COLO829 (cell line): ENCODE data around the gene PDS5A.
"Not testable (repeated sequence)": the region's sequence is repeated elsewhere in the genome, so short reads cannot be mapped to it uniquely, and the experiment has no call there.

Experiments used
- DNase-seq: peaks from one replicate; pipeline ENCODE4 v3.0.0; 2012; ENCODE audit warnings: low spot score

PDS5A gene

GRCh38 chr4:39838431-39838830, 139.3 kb downstream of the PDS5A start:
- DNase-seq: not testable (repeated sequence)

DNA sequence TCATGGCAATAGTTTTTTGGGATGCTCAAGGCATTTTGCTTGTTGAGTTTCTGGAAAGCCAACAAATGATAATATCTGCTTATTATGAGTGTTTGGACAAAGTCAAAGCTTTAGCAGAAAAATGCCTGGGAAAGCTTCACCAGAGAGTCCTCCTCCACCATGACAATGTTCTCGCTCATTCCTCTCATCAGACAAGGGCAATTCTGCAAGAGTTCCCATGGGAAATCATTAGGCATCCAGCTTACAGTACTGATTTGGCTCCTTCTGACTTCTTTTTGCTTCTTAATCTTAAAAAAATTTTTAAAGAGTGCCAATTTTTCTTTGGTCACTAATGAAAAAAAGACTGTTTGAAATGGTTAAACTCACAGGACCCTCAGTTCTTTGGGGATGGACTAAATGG, 143.4 kb downstream of the PDS5A start:
- DNase-seq: no peak

- DNase-seq: no peak
Measured at GRCh38 chr4:39825741-39826231, 151.9 kb downstream of the PDS5A start.

GRCh38 chr4:39825090-39825489, 152.6 kb downstream of the PDS5A start:
- DNase-seq: no peak

DNA sequence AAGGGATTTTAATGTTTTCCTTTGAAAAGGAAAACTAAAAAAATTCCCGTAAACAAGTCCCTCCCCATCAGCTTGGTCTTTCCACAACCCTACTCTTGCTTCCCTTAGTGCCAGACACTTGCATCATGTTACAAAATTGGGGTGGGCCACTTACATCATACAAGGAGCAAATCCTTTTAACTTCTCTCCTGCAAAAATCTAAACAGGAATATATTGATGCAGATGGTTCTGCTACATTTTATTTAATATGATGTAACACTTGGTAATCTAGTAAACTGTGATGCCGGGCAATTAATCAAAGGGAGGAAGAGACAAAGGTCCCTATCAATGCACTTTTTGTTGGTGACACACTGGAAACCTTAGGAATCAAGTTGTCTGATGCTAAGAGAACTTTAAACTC, 154.5 kb downstream of the PDS5A start:
- no peak for DNase-seq

GRCh38 chr4:39822662-39823061, 155.0 kb downstream of the PDS5A start:
- no peak for DNase-seq

GRCh38 chr4:39821951-39822350, 155.8 kb downstream of the PDS5A start:
- DNase-seq: no peak

DNA sequence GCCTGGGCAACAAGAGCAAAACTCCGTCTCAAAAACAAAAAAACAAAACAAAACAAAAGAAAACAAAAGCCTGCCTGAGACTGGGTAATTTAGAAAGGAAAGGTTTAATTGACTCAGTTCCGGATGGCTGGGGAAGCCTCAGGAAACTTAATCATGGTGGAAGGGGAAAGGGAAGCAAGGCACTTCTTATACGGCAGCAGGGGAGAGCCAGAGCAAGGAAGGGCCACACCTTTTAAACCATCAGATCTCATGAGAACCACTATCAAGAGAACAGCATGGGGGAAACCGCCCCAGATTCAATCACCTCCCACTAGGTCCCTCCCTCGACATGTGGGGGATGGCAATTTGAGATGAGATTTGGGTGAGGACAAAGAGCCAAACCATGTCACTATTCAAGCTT, 157.5 kb downstream of the PDS5A start:
- DNase-seq: no peak

DNA sequence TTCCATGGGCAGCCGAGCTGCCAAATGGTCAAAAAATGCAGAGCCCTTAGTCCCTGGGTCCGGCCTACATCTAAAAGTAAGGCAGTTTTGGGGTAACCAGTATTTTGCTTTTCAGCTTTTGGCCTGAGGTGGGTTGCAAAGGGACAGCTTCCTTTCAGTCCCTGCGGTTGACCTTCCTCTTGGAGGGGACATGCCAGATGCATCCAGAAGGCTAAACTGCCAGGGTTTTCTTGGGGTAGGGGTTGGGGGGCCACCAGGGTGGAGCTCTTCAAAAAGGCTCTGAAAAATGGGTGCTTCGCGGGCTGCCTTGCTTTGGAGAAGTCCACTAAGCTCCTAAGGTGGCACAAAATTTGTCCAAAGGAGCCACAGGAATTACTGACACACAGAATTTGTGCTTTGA, 159.1 kb downstream of the PDS5A start:
- DNase-seq: no peak

DNA sequence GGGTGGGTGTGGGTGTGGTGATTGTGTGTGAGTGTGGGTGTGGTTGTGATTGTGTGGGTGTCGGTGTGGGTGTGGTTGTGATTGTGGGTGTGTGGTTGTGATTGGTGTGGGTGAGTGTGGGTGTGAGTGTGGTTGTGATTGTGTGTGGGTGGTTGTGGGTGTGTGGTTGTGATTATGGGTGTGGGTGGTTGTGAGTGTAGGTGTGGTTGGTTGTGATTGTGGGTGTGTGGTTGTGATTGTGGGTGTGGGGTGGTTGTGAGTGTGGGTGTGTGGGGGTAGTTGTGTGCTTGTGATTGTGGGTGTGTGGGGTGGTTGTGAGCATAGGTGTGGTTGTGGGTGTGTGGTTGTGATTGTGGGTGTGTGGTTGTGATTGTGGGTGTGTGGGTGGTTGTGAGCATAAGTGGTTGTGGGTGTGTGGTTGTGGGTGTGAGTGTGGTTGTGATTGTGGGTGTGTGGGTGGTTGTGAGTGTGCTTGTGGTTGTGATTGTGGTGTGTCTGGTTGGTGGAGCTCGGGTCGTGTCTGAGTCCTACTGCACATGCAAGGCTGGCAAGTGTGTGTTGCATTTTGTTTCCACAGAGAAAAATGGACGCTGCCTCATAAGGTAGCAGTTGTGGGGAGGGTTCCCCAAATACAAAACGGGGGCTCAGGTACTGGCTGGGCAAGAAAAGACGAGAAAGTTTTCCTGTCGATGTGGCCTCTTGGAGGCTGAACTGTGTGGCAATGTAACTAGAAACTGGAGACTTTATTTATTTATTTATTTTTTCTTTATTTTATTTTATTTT, 163.1 kb downstream of the PDS5A start:
- no peak for DNase-seq

DNA sequence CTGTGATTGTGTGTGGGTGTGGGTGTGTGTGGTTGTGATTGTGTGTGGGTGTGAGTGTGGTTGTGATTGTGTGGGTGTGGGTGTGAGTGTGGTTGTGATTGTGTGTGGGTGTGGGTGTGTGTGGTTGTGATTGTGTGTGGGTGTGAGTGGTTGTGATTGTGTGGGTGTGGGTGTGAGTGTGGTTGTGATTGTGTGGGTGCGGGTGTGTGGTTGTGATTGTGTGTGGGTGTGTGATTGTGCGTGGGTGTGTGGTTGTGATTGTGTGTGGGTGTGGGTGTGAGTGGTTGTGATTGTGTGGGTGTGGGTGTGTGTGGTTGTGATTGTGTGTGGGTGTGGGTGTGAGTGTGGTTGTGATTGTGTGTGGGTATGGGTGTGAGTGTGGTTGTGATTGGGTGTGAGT, 163.9 kb downstream of the PDS5A start:
- not testable (repeated sequence) for DNase-seq

GRCh38 chr4:39813033-39813432, 164.7 kb downstream of the PDS5A start:
- not testable (repeated sequence) for DNase-seq

DNA sequence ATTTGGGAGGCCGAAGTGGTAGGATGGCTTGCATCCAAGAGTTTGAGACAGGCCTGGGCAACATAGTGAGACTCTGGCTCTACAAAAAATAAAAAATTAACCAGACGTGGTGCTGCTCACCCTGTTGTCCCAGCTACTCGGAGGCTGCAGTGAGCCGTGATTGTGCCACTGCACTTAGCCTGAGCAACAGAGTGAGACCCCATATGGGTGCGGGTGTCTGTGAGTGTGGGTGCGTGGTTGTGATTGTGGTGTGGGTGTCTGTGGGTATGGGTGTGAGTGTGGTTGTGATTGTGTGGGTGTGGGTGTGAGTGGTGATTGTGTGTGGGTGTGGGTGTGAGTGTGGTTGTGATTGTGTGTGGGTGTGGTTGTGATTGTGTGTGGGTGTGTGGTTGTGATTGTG, 165.2 kb downstream of the PDS5A start:
- DNase-seq: no peak

DNA sequence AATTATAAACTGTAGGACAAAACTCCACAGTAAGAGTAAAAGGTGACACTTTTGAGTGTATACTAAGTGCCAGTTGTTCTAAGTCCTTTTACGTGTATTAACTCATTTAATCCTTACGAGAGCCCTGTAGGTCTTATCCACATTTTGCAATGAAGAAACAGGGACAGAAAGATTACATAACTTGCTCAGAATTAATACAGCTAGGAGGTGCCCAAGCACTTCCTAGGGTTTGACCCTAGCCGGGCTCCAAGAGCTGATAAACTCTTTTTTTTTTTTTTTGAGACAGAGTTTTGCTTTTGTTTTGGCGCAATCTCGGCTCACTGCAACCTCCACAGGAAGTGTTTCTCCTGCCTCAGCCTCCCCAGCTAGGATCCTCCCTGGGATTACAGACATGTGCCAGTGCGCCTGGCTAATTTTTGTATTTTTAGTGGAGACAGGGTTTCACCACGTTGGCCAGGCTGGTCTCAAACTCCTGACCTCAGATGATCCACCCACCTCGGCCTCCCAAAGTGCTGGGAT, 169.4 kb downstream of the PDS5A start:
- no peak for DNase-seq

- DNase-seq: no peak
Measured at GRCh38 chr4:39802005-39802404, 175.7 kb downstream of the PDS5A start.

- not testable (repeated sequence) for DNase-seq
Measured at GRCh38 chr4:39792976-39793375, 184.7 kb downstream of the PDS5A start.

- DNase-seq: no peak
Measured at GRCh38 chr4:39792529-39792928, 185.2 kb downstream of the PDS5A start.

DNA sequence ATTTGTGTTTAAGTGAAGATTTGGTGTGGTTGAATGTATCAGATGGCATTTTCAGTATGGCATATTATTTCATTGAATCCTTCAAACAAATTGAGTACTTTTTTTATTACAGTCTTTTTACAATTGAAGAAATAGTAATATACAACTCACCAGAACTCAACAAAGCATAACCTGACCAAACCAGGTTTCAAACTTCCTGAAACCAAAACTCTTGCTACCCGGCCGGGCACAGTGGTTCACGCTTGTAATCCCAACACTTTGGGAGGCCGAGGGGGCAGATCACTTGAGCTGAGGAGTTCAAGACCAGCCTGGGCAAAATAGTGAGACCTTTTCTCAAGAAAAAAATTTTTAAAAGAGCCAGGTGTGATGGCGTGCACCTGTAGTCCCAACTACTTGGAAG, 185.6 kb downstream of the PDS5A start:
- DNase-seq: no peak

GRCh38 chr4:39786838-39787237, 190.9 kb downstream of the PDS5A start:
- no peak for DNase-seq

GRCh38 chr4:39785083-39785482, 192.6 kb downstream of the PDS5A start:
- DNase-seq: no peak

DNA sequence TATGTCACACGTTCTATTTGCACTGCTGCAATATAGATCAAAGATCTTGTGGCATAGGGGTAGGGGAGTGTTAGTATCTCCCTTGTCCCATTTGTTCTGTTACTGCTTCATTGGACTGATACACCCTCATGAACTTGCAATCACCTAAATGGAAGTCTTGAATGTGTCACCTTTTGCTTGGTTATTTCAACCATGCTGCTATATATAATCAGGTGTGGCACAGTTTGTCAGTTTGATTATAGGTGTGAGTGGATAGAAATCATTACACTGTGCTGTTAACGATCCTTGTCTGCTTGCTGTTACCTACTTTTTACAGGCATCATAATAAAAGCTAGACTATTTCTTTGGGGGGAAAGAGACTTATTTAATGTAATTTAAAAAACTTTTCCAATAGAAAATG, 195.7 kb downstream of the PDS5A start:
- not testable (repeated sequence) for DNase-seq
